Myocyte (in vitro differentiated cells): ENCODE results near the gene FSIP2. TPM values are rescaled to one million over a fixed set of nuclear protein-coding genes. Genes with fewer than 3 reads are reported as not detected.
"Not testable (repeated sequence)": the region's sequence is repeated elsewhere in the genome, so short reads cannot be mapped to it uniquely, and the experiment has no call there.

Experiments used
- DNase-seq: peaks from one replicate; pipeline ENCODE4 v3.0.0-alpha.2; 2012; ENCODE audit warnings: low read depth
- total RNA-seq: library from RNA; depleted of rRNA; stranded (reverse); fragments of >200 nt; gene quantifications from 2 replicates; pipeline ENCODE4 v1.2.3, GENCODE V29; 2014

The FSIP2 gene
- total RNA-seq, 1 donor from 2014 or later = 0.03 TPM

GRCh38 chr2:185806783-185807182 is 68.2 kb downstream of the FSIP2 start:
- DNase-seq = no peak

GRCh38 chr2:185807351-185807750 is 68.7 kb downstream of the FSIP2 start:
- no peak for DNase-seq

GRCh38 chr2:185811580-185811979 is 73.0 kb downstream of the FSIP2 start:
- DNase-seq = no peak

- DNase-seq = no peak
Measured at GRCh38 chr2:185813707-185814106, 75.1 kb downstream of the FSIP2 start.

- no peak for DNase-seq
Measured at GRCh38 chr2:185817991-185818390, 79.4 kb downstream of the FSIP2 start.

GRCh38 chr2:185821467-185821866 is 82.9 kb downstream of the FSIP2 start:
- DNase-seq = no peak

GRCh38 chr2:185823773-185824172 is 85.2 kb downstream of the FSIP2 start:
- DNase-seq = no peak

- no peak for DNase-seq
Measured at GRCh38 chr2:185825557-185825956, 87.0 kb downstream of the FSIP2 start.

GRCh38 chr2:185828326-185828725 is 89.7 kb downstream of the FSIP2 start:
- no peak for DNase-seq

- peak; percentile 33 for DNase-seq
Measured at GRCh38 chr2:185833864-185834263, 95.3 kb downstream of the FSIP2 start.

GRCh38 chr2:185835974-185836373 is 97.4 kb downstream of the FSIP2 start:
- no peak for DNase-seq

GRCh38 chr2:185854885-185855284 is 116.3 kb downstream of the FSIP2 start:
- DNase-seq = no peak

- DNase-seq = peak; percentile 5
Measured at GRCh38 chr2:185857691-185858090, 119.1 kb downstream of the FSIP2 start.

GRCh38 chr2:185859506-185859905 is 120.9 kb downstream of the FSIP2 start:
- DNase-seq = peak; percentile 42

- DNase-seq = no peak
Measured at GRCh38 chr2:185860321-185860720, 121.7 kb downstream of the FSIP2 start.

GRCh38 chr2:185862657-185863398 is 124.2 kb downstream of the FSIP2 start:
- DNase-seq = no peak

- DNase-seq = not testable (repeated sequence)
Measured at GRCh38 chr2:185864468-185865260, 126.1 kb downstream of the FSIP2 start.

GRCh38 chr2:185875136-185875931 is 136.7 kb downstream of the FSIP2 start:
- DNase-seq = peak; percentile 72

- no peak for DNase-seq
Measured at GRCh38 chr2:185876234-185876633, 137.6 kb downstream of the FSIP2 start.

GRCh38 chr2:185880396-185880795 is 141.8 kb downstream of the FSIP2 start:
- DNase-seq = no peak
